AG08396 (cell line): Measurements from ENCODE around the gene MCM9.
A peak's percentile ranks its signal among the peaks of the same experiment; 100 is the strongest.

ENCODE experiments used
- DNase-seq: peaks from one replicate; pipeline ENCODE4 v3.0.0; 2012; ENCODE audit warnings: low spot score, mixed read lengths

Gene MCM9

DNA sequence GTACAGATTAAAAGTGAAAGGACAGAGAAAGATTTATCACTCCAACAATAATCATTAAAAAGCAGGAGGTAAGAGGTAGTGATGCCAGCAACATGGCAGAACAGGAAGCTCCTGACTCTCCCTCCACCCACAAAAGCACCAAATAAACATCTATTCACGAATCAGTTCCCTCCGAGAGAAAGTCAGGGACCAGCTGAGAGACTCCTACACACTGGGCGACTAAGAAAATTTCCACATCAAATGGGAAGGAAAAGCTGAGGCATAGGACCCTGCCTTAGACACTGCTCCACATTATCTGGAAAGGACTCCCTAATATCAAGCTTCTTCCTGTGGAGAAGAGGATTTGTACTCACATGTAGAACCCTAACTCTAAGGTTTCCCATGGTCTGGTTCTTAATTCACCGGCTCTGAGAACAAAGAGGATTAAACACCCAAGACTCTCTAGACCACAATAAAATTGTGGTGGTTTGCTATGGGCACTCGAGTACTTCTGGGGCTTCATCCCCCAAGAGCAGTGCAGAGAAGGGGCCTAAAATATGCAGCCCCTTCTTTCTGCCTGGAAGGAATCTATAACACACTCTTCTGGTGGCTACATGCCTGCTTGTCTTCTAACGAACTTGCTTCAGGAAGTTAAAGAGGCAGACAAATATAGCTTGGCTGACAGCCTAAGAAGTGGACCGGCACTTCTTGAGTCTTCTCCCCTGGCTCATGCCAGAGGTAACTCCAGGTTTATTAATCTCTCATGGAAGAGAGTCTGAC is 70.4 kb downstream of the MCM9 start:
- no peak for DNase-seq

DNA sequence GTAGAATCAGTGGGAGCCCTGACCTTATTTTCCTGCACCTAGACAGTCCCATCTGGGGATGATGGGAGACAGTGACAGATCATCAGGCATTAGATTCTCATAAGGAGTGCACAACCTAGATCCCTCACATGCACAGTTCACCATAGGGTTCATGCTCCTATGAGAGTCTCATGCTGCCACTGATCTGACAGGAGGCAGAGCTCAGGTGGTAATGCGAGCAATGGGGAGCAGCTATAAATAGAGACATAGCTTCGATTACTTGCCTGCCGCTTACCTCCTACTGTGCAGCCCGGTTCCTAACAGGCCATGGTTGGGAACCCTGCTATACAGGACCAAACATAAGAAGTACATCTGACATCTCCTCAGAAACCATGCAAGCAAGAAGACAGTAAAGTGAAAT is 72.5 kb downstream of the MCM9 start:
- DNase-seq: no peak

DNA sequence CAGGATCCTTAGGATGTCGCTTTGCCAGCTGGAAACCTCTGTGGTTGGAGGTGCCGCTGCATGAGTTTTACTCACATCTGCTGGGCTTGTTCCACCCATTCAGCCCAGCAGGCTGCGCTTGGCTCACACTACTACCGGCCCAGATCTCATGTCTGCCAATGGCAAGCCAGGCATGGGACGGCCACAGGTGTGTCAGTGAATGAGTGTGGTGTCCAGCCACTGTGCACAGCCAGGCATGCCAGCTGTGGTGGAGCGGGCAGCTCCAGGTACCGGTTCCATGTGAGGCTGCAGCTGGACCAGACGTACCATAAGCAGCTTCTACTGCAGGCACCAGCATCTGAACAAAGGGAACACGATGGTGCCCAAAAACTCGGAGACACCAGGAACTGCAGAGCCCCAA is 74.1 kb downstream of the MCM9 start:
- DNase-seq: no peak

GRCh38 chr6:118860363-118860762 is 74.6 kb downstream of the MCM9 start:
- no peak for DNase-seq

DNA sequence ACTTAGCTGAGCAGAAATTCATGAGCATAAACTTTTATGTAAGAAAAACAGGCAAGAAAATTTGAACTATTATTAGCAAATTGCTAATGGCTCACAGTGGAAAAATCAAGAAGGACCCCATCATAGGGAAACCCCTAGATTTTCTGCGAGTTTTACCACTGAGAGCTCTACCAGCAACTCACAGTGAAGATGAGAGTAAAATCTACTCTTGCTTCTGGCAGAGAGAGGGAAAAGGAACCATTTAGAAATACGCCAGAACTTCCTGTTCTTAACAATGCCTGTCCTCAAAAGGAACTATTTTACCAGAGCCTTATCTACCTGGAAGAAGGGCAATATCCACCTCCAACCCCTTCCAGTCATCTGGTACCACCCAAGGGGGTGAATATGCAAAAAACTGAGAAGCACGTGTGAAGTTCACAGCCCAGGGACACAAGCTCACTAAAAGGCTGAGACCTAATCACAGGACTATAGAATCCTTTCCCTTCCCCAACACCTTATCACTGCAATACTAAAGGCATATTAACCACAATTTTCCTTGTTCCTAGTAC is 75.4 kb downstream of the MCM9 start:
- no peak for DNase-seq

GRCh38 chr6:118856301-118856700 is 78.7 kb downstream of the MCM9 start:
- no peak for DNase-seq

DNA sequence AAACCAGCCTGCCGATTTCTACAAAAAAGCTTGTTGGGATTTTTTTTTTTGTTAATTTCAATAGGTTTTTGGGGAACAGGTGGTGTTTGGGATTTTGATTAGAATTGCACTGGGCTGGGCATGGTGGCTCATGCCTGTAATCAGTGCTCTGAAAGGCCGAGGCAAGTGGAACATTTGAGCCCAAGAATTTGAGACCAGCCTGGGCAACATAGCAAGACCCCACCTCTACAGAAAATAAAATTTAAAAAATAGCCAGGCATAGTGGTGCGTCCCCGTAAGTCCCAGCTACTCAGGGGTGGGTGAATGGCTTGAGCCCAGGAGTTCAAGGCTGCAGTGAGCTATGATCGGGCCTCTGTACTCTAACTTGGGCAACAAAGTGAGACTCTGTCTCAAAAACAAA is 81.6 kb downstream of the MCM9 start:
- DNase-seq: no peak

DNA sequence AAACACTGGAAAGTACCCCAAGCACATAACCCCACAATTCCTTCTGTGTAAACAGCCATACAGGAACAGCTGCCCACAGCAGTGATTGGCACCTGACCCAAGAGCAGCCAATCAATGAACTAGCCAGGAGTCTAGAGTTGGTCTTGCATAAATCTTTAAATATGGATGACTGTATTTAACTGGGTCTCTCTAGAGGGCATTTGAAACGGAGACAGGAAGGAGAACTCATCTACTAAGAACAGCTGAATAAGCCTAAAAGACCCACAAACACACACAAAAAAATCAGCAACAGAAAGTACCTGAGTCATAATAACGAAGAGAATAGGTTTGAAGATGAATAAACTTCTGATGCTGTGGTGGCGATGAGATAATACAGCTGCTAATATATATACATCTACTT is 90.0 kb downstream of the MCM9 start:
- no peak for DNase-seq

GRCh38 chr6:118843685-118844390 is 91.1 kb downstream of the MCM9 start:
- no peak for DNase-seq

DNA sequence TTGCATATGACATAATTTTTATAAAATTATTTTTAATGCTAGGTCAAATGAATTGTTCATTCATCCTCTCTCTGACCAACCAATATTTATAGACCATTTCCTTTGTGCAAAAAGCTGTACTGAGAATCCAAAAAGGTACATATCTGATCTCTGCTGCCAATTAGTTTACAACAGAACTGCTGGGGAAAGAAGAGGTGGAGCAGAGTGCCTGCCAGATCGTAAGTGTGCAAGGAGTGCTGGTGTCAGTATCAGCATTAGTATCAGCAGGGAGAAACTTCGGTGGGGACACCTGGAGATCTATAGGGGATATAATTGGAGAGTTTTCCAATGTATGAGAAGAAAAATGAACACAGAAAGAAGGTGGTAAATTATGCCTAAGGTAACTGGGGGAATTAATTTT is 104.3 kb downstream of the MCM9 start:
- DNase-seq: no peak

GRCh38 chr6:118829817-118830478 is 105.0 kb downstream of the MCM9 start:
- no peak for DNase-seq

GRCh38 chr6:118826096-118826495 is 108.9 kb downstream of the MCM9 start:
- DNase-seq: no peak

- no peak for DNase-seq
Observed at GRCh38 chr6:118825661-118826060, 109.3 kb downstream of the MCM9 start.

DNA sequence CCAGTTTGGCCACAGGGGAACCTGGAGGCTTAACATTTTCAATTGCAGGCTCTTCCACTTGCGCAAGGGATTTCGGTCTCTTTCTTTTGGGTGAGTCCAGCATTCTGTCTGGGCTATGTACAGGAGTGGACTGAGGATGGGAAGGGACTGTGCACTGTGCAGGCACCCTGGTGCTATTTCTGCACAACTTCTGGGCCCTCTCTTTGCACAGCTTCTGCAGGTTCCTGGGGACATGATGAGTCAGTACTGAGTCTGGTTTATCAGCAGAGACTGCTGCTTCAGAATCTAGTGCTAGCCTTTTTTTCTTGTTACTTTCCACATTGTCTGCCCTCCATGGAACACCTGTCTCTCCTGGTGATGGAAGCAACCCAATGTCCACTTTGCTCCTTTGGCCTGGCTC is 119.5 kb downstream of the MCM9 start:
- DNase-seq: no peak

DNA sequence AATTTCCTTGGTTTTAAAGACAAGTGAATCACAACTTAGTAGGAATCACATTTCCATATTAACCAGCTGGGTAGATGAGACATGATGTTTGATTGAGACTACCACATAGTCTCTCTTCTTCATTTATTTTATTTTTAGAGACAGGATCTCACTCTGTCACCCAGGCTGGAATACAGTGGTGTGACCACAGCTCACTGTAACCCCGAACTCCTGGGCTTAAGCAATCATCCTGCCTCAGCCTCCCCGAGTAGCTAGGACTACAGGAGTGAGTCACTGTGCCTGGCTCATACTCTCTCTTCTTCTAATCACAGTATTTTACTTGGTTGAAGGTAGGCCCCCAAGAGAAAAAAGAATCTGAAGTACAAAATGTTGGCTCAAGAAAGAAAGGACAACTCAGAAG is 121.2 kb downstream of the MCM9 start:
- DNase-seq: no peak

- DNase-seq: no peak
Observed at GRCh38 chr6:118812970-118813369, 122.0 kb downstream of the MCM9 start.

- DNase-seq: no peak
Observed at GRCh38 chr6:118810420-118811027, 124.4 kb downstream of the MCM9 start.

DNA sequence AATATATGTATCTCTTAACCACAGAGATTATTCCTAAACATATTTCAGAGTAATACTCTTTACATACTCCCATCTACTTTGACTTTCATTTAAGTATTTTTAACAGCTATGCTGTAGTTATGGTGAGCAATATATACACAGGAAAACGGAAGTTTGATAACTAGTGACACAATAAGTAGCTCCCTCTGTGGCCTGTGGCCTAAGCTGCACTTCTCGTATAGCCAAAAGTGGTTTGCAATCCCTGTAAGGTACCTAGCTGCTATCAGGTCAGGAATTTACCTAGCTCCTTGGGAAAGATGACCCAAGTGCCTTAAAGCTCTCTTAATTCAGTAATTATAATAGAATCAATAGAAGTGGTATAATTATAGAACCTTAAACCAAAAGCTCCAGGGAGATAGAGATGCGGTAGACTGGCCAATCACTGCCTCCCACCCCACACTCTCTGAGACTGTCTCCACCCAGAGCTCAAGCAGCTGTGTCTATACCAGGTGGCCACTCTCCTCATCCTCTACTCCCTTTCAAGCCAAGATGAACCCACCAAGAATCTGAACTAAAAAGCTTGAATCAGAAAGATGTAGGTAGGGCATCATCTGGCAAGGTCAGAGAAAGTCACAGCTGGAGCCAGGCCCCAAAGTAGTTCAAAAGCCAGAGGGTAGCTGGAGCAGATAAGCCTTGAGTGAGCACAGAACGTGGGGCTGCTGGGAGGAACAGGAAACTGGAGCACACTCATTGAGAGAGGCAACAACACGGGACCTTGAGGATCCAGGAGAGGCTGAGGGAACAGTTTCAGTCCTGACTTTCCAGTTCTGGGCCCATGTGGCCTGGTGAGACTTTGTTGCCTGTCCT is 125.9 kb downstream of the MCM9 start:
- DNase-seq: no peak

DNA sequence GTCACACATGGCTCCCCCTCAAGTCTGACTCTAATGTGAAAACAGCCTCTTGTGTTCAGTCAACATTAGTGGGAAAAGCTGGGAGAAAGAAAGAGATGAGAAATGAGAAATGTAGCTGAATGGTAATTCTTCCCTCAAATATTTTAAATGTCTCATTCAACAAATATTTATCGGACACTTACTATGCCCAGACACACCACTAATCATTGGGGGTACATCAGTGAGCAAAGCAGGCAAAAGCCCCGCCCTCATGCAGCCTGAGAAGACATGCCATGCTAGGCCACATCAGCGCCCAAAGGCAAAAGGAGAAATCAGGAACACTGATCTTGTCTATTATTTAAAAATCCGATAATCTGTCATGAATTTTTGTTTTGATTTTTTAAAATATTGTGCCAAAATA is 130.9 kb downstream of the MCM9 start:
- no peak for DNase-seq

DNA sequence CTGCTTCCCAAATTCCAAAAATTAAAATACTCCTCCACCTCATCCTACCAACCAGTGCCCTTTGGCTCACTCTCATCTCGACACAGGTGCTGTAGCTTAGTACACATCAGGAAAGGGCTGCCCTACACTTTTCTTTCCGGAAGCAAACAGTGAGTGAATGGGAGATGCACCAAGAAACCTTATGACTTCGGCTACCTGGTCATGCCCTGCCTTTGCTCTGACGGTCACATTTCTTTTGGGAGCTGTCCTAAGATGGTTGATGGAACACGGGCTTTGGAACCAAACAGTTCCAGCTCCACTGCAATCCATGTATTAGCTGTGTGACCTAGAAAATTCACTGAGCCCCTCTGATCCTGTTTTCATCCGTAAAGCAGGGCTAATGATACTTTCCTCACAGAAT is 133.7 kb downstream of the MCM9 start:
- DNase-seq: no peak

- DNase-seq: peak; percentile 85
Observed at GRCh38 chr6:118800394-118801071, 134.4 kb downstream of the MCM9 start.
